Uterus (tissue), 4 donors: ENCODE data around the gene SECISBP2L. TPM values are rescaled to one million over a fixed set of nuclear protein-coding genes. Genes with fewer than 3 reads are reported as not detected.

ENCODE experiments used
- DNase-seq, 2 donors: peaks; one replicate each; pipeline ENCODE4 v3.0.0-alpha.2; 2019 to 2020
- H3K27ac ChIP-seq, 2 donors: fragments of 200-600 bp; sonication (generic); 1 replicate in 1 of 2; 2 replicates in 1 of 2; pipeline ENCODE4 v1.5.1; 2016 to 2018
- H3K27me3 ChIP-seq, 2 donors: fragments of 200-600 bp; sonication (generic); one replicate each; pipeline ENCODE4 v1.5.1; 2018 to 2019; ENCODE audit warnings: control low read depth in 1 of 2
- H3K36me3 ChIP-seq, 2 donors: fragments of 200-600 bp; sonication (generic); one replicate each; pipeline ENCODE4 v1.5.1; 2019; ENCODE audit warnings: control low read depth in 1 of 2
- H3K4me1 ChIP-seq, 2 donors: fragments of 200-600 bp; sonication (generic); one replicate each; pipeline ENCODE4 v1.5.1; 2018 to 2019; ENCODE audit warnings: control low read depth in 1 of 2
- H3K4me3 ChIP-seq, 2 donors: fragments of 200-600 bp; sonication (generic); 1 replicate in 1 of 2; 2 replicates in 1 of 2; pipeline ENCODE4 v1.5.1; 2018 to 2019; ENCODE audit warnings: mild to moderate bottlenecking in 1 of 2
- H3K9me3 ChIP-seq, 2 donors: fragments of 200-600 bp; sonication (generic); one replicate each; pipeline ENCODE4 v1.5.1; 2019; ENCODE audit warnings: control low read depth in 1 of 2
- CTCF ChIP-seq, 4 experiments: fragments of 200-600 bp in 2 of 4; fragments of 450-650 bp in 2 of 4; sonication (generic) in 2 of 4; IDR thresholded peaks; one replicate each; pipeline ENCODE4 v1.5.1; 2016 to 2019; ENCODE audit warnings: antibody characterized with exemption in 4 of 4, mild to moderate bottlenecking in 2 of 4, moderate library complexity in 1 of 4
- POLR2A ChIP-seq, 2 donors: fragments of 450-650 bp; IDR thresholded peaks; one replicate each; pipeline ENCODE4 v1.6.1; 2016; ENCODE audit warnings: antibody characterized with exemption in 2 of 2, mild to moderate bottlenecking in 1 of 2, moderate library complexity in 1 of 2
- intact Hi-C: fragments of 100-400 bp; cut with DNase I; formaldehyde crosslinking; loops from one replicate; pipeline ENCODE4 v1.15.1; 2023; ENCODE audit warnings: low total_unique reads
- total RNA-seq, 4 donors: library from RNA; depleted of rRNA in 3 of 4; stranded (reverse); fragments of >200 nt in 3 of 4; gene quantifications; one replicate each; pipeline versions ENCODE4 v1.1.0 to v1.2.4, GENCODE V29; 2014 to 2023
- donor health status: DM: yes; HTN: yes; CAD: no.

The SECISBP2L gene
- total RNA-seq, 4 donors from 2014 or later = 24.8 to 73.9 (median 47.6) TPM

- no peaks in the 10 kb centered on the region for H3K9me3 ChIP-seq
- no peak for DNase-seq
- H3K27me3 ChIP-seq = no peaks in the 10 kb centered on the region
- no peaks in the 10 kb centered on the region for H3K36me3 ChIP-seq
- H3K4me1 ChIP-seq = peaks cover 0 to 4% of the 10 kb centered on the region in 2 donors
- intact Hi-C loops = no loop called here
- H3K27ac ChIP-seq = peak overlapping the region in 1 of 2 donors; percentile 39
- TF ChIP-seq POLR2A (IDR thresholded peaks at IDR 0.05) = no peak
- no peak for TF ChIP-seq CTCF (IDR thresholded peaks at IDR 0.05)
- no peak overlapping the region for H3K4me3 ChIP-seq
Measured at GRCh38 chr15:48984021-48984710, 62.1 kb downstream of the SECISBP2L start.

- Histone ChIP-seq H3K4me1 (peaks cover 0 to 4% of the 10 kb centered on the region in 2 donors), H3K27ac (no peak overlapping the region), H3K36me3 (no peaks in the 10 kb centered on the region), H3K4me3 (no peak overlapping the region), H3K9me3 (no peaks in the 10 kb centered on the region), H3K27me3 (no peaks in the 10 kb centered on the region)
- TF ChIP-seq CTCF (IDR thresholded peaks at IDR 0.05) = no peak
- TF ChIP-seq POLR2A (IDR thresholded peaks at IDR 0.05) = no peak
- no peak for DNase-seq
- intact Hi-C loops = no loop called here
Measured at GRCh38 chr15:48983300-48983699, 62.9 kb downstream of the SECISBP2L start.

GRCh38 chr15:48981941-48982340 lies 64.3 kb downstream of the SECISBP2L start:
- Histone ChIP-seq H3K36me3 (no peaks in the 10 kb centered on the region), H3K27me3 (no peaks in the 10 kb centered on the region), H3K4me3 (no peak overlapping the region), H3K9me3 (no peaks in the 10 kb centered on the region), H3K27ac (no peak overlapping the region), H3K4me1 (peaks cover 0 to 4% of the 10 kb centered on the region in 2 donors)
- DNase-seq = no peak
- intact Hi-C loops = no loop called here
- TF ChIP-seq POLR2A (IDR thresholded peaks at IDR 0.05) (no peak), CTCF (IDR thresholded peaks at IDR 0.05) (no peak)

GRCh38 chr15:48978638-48979037 lies 67.6 kb downstream of the SECISBP2L start:
- H3K9me3 ChIP-seq = no peaks in the 10 kb centered on the region
- TF ChIP-seq POLR2A (IDR thresholded peaks at IDR 0.05) (no peak), CTCF (IDR thresholded peaks at IDR 0.05) (no peak)
- H3K4me3 ChIP-seq = no peak overlapping the region
- no peak overlapping the region for H3K27ac ChIP-seq
- H3K36me3 ChIP-seq = no peaks in the 10 kb centered on the region
- intact Hi-C loops = no loop called here
- DNase-seq = no peak
- no peaks in the 10 kb centered on the region for H3K4me1 ChIP-seq
- H3K27me3 ChIP-seq = no peaks in the 10 kb centered on the region

GRCh38 chr15:48976444-48977088 lies 69.7 kb downstream of the SECISBP2L start:
- peak overlapping the region; percentile 55 to 65 for H3K27ac ChIP-seq
- H3K4me3 ChIP-seq = no peak overlapping the region
- intact Hi-C loops = no loop called here
- no peak for DNase-seq
- H3K27me3 ChIP-seq = no peaks in the 10 kb centered on the region
- no peaks in the 10 kb centered on the region for H3K36me3 ChIP-seq
- no peaks in the 10 kb centered on the region for H3K9me3 ChIP-seq
- no peak for TF ChIP-seq CTCF (IDR thresholded peaks at IDR 0.05)
- TF ChIP-seq POLR2A (IDR thresholded peaks at IDR 0.05) = no peak
- H3K4me1 ChIP-seq = no peaks in the 10 kb centered on the region
